AG04449 (cell line): ENCODE data around the gene ANKHD1.
A peak's percentile ranks its signal among the peaks of the same experiment; 100 is the strongest.

Experiments used
- CTCF ChIA-PET: fragments of 350-600 bp; formaldehyde crosslinking; extraction: SDS; loops from one replicate; lab custom pipeline; 2021; ENCODE audit warnings: antibody characterized with exemption; lab: Yijun Ruan, JAX
- POLR2A ChIA-PET: fragments of 400-600, 350-600 bp; formaldehyde crosslinking; extraction: SDS; loops from one replicate; lab custom pipeline; 2020; ENCODE audit warnings: antibody characterized with exemption, inconsistent platforms; lab: Yijun Ruan, JAX
- DNase-seq: peaks from one replicate; pipeline ENCODE4 v3.0.0-alpha.2; 2010; ENCODE audit warnings: low read depth, low spot score
- H3K4me3 ChIP-seq: 2 replicates; pipeline ENCODE4 v1.5.1; 2011; ENCODE audit warnings: low read depth, mild to moderate bottlenecking, control low read depth, low read length
- CTCF ChIP-seq: IDR thresholded peaks from one replicate; pipeline ENCODE4 v1.5.1; 2011; ENCODE audit warnings: mild to moderate bottlenecking, moderate library complexity, low read length, control low read depth, inconsistent platforms; ENCODE audit not compliant: insufficient read depth; ENCODE audit errors: missing control alignments

ANKHD1 gene

GRCh38 chr5:140393738-140394137 lies 7.9 kb upstream of the ANKHD1 start:
- DNase-seq = no peak
- ChIA-PET POLR2A (no interaction called here), CTCF (interaction anchor here (1.2 to 3.7 kb wide), 5 partner anchors 15 to 33 kb away, joined by 3 to 20 read pairs (median 6); partner anchors contain the start of gene SLC4A9)
- no peak for TF ChIP-seq CTCF
- no peak overlapping the region for H3K4me3 ChIP-seq

GRCh38 chr5:140398379-140398811 lies 3.2 kb upstream of the ANKHD1 start:
- TF ChIP-seq CTCF = no peak
- ChIA-PET POLR2A (no interaction called here), CTCF (interaction anchor here (1.3 kb wide), 1 partner anchor 26 kb away, joined by 4 read pairs; no protein-coding TSS in a partner anchor)
- no peak for DNase-seq
- H3K4me3 ChIP-seq = no peak overlapping the region

- POLR2A ChIA-PET = interaction anchor here (0.8 to 1.6 kb wide), 4 partner anchors 15 to 318 kb away, joined by 3 to 5 read pairs (median 4); partner anchors contain the start of genes HBEGF and SRA1
- TF ChIP-seq CTCF = no peak
- H3K4me3 ChIP-seq = peak overlapping the region; percentile 98
- CTCF ChIA-PET = no interaction called here
- no peak for DNase-seq
Observed at GRCh38 chr5:140399979-140400729, 1.5 kb upstream of the ANKHD1 start.

GRCh38 chr5:140400730-140401361 lies 787 bp upstream of the ANKHD1 start:
- ChIA-PET POLR2A (interaction anchor here (0.8 to 1.6 kb wide), 5 partner anchors 14 to 318 kb away, joined by 3 to 7 read pairs (median 4); partner anchors contain the start of genes EIF4EBP3, HBEGF and SRA1), CTCF (no interaction called here)
- TF ChIP-seq CTCF = no peak
- peak; percentile 77 for DNase-seq
- H3K4me3 ChIP-seq = peak overlapping the region; percentile 98

- TF ChIP-seq CTCF = no peak
- CTCF ChIA-PET = interaction anchor here (0.6 to 1.6 kb wide), 5 partner anchors 9 to 162 kb away, joined by 3 to 6 read pairs (median 3); no protein-coding TSS in a partner anchor
- POLR2A ChIA-PET = interaction anchor here (0.6 to 1.3 kb wide), 2 partner anchors 145 to 232 kb away, joined by 3 to 7 read pairs; partner anchors contain the start of gene EIF4EBP3
- DNase-seq = no peak
- peak overlapping the region; percentile 95 for H3K4me3 ChIP-seq
Observed at GRCh38 chr5:140402258-140403074, 833 bp downstream of the ANKHD1 start.
